IgD-negative memory B cell (primary cell): Measurements from ENCODE around the gene RHOG. TPM values are rescaled to one million over a fixed set of nuclear protein-coding genes. Genes with fewer than 3 reads are reported as not detected.

Source experiments
- H3K27ac Mint-ChIP-seq, 3 donors: one replicate each; pipeline ENCODE4 v1.8.0; 2020 to 2022; ENCODE audit warnings: mild to moderate bottlenecking in 3 of 3, mixed read lengths in 3 of 3, moderate library complexity in 1 of 3
- H3K27me3 Mint-ChIP-seq: one replicate; pipeline ENCODE4 v1.8.0; 2021; ENCODE audit warnings: mixed read lengths
- H3K36me3 Mint-ChIP-seq: one replicate; pipeline ENCODE4 v1.8.0; 2020; ENCODE audit warnings: mild to moderate bottlenecking, mixed read lengths
- H3K4me1 Mint-ChIP-seq, 3 donors: one replicate each; pipeline ENCODE4 v1.8.0; 2020 to 2022; ENCODE audit warnings: mixed read lengths in 3 of 3, mild to moderate bottlenecking in 1 of 3
- H3K4me3 Mint-ChIP-seq, 4 donors: one replicate each; pipeline ENCODE4 v1.8.0; 2020 to 2022; ENCODE audit warnings: mild to moderate bottlenecking in 4 of 4, mixed read lengths in 4 of 4, moderate library complexity in 3 of 4
- H3K9me3 Mint-ChIP-seq, 3 donors: one replicate each; pipeline ENCODE4 v1.8.0; 2020 to 2021; ENCODE audit warnings: mixed read lengths in 3 of 3, mild to moderate bottlenecking in 1 of 3
- polyA plus RNA-seq: library from polyadenylated mRNA; unstranded; fragments of 300-500 nt; fragmentation: Illumina TruSeq; gene quantifications from one replicate; pipeline ENCODE4 v1.2.3, GENCODE V29; 2021

Gene RHOG
- polyA plus RNA-seq = 199 TPM

GRCh38 chr11:3840870-3841425 is at the start of gene RHOG:
Gene RHOG, minus strand, starts transcription at chr11:3840959. Its CDS starts 12,821 bp downstream, at chr11:3828138.
- Mint-ChIP-seq H3K9me3 (no peaks in the 10 kb centered on the region), H3K27me3 (no peaks in the 10 kb centered on the region), H3K4me3 (peak within 1 kb of the TSS; percentile 85 to 99 (median 96)), H3K27ac (peak within 1 kb of the TSS; percentile 94 to 99 (median 99)), H3K36me3 (no peaks in the 10 kb centered on the region), H3K4me1 (peaks cover 15 to 38% (median 37%) of the 10 kb centered on the region in 3 donors)

- H3K4me1 Mint-ChIP-seq = peaks cover 52 to 66% (median 54%) of the 10 kb centered on the region in 3 donors
Measured at GRCh38 chr11:3890014-3890413, 49.3 kb upstream of the RHOG start.

GRCh38 chr11:3888876-3889275 is 48.1 kb upstream of the RHOG start:
- no peaks in the 10 kb centered on the region for H3K36me3 Mint-ChIP-seq
- H3K27ac Mint-ChIP-seq = peak overlapping the region in 1 of 3 donors; percentile 74
- no peaks in the 10 kb centered on the region for H3K27me3 Mint-ChIP-seq

More at GRCh38 chr11:3890014-3890413, 49.3 kb upstream of the RHOG start:
- H3K9me3 Mint-ChIP-seq = no peaks in the 10 kb centered on the region
- H3K4me3 Mint-ChIP-seq = peak overlapping the region in 2 of 4 donors; percentile 1 to 91
- peak overlapping the region in 1 of 3 donors; percentile 4 for H3K27ac Mint-ChIP-seq
- H3K27me3 Mint-ChIP-seq = no peaks in the 10 kb centered on the region
- no peaks in the 10 kb centered on the region for H3K36me3 Mint-ChIP-seq

GRCh38 chr11:3886985-3887384 is 46.2 kb upstream of the RHOG start:
- Mint-ChIP-seq H3K4me1 (peaks cover 51 to 53% (median 52%) of the 10 kb centered on the region in 3 donors), H3K27ac (no peak overlapping the region), H3K36me3 (no peaks in the 10 kb centered on the region), H3K4me3 (peak overlapping the region in 3 of 4 donors; percentile 28 to 77 (median 67)), H3K27me3 (no peaks in the 10 kb centered on the region), H3K9me3 (no peaks in the 10 kb centered on the region)

More at GRCh38 chr11:3888876-3889275, 48.1 kb upstream of the RHOG start:
- Mint-ChIP-seq H3K4me1 (peaks cover 51 to 63% (median 52%) of the 10 kb centered on the region in 3 donors), H3K4me3 (peak overlapping the region in 1 of 4 donors; percentile 55), H3K9me3 (no peaks in the 10 kb centered on the region)

- Mint-ChIP-seq H3K4me3 (peak overlapping the region in 1 of 4 donors; percentile 65), H3K27me3 (no peaks in the 10 kb centered on the region), H3K4me1 (peaks cover 48 to 53% (median 53%) of the 10 kb centered on the region in 3 donors), H3K9me3 (no peaks in the 10 kb centered on the region), H3K27ac (no peak overlapping the region), H3K36me3 (no peaks in the 10 kb centered on the region)
Measured at GRCh38 chr11:3885855-3886254, 45.1 kb upstream of the RHOG start.

- H3K27me3 Mint-ChIP-seq = no peaks in the 10 kb centered on the region
- H3K4me3 Mint-ChIP-seq = no peak overlapping the region
- H3K27ac Mint-ChIP-seq = no peak overlapping the region
- H3K4me1 Mint-ChIP-seq = peaks cover 55 to 61% (median 59%) of the 10 kb centered on the region in 3 donors
- H3K9me3 Mint-ChIP-seq = no peaks in the 10 kb centered on the region
- H3K36me3 Mint-ChIP-seq = no peaks in the 10 kb centered on the region
Measured at GRCh38 chr11:3882655-3883054, 41.9 kb upstream of the RHOG start.

GRCh38 chr11:3880724-3881123 is 40.0 kb upstream of the RHOG start:
- Mint-ChIP-seq H3K9me3 (no peaks in the 10 kb centered on the region), H3K27me3 (no peaks in the 10 kb centered on the region), H3K4me3 (peak overlapping the region; percentile 53 to 86 (median 70)), H3K36me3 (no peaks in the 10 kb centered on the region), H3K4me1 (peaks cover 61 to 65% (median 63%) of the 10 kb centered on the region in 3 donors), H3K27ac (peak overlapping the region; percentile 70 to 98 (median 92))

- H3K36me3 Mint-ChIP-seq = no peaks in the 10 kb centered on the region
- no peaks in the 10 kb centered on the region for H3K9me3 Mint-ChIP-seq
- H3K4me3 Mint-ChIP-seq = peak overlapping the region; percentile 3 to 86 (median 69)
- H3K4me1 Mint-ChIP-seq = peaks cover 61 to 66% (median 64%) of the 10 kb centered on the region in 3 donors
- H3K27me3 Mint-ChIP-seq = no peaks in the 10 kb centered on the region
- H3K27ac Mint-ChIP-seq = peak overlapping the region; percentile 70 to 98 (median 92)
Measured at GRCh38 chr11:3879967-3880542, 39.3 kb upstream of the RHOG start.

GRCh38 chr11:3879216-3879966 is 38.6 kb upstream of the RHOG start:
- H3K4me3 Mint-ChIP-seq = peak overlapping the region; percentile 3 to 52 (median 6)
- H3K27ac Mint-ChIP-seq = peak overlapping the region; percentile 70 to 98 (median 92)
- no peaks in the 10 kb centered on the region for H3K27me3 Mint-ChIP-seq
- H3K4me1 Mint-ChIP-seq = peaks cover 64 to 71% (median 70%) of the 10 kb centered on the region in 3 donors
- no peaks in the 10 kb centered on the region for H3K9me3 Mint-ChIP-seq
- no peaks in the 10 kb centered on the region for H3K36me3 Mint-ChIP-seq

- Mint-ChIP-seq H3K27me3 (no peaks in the 10 kb centered on the region), H3K4me1 (peaks cover 65 to 74% (median 70%) of the 10 kb centered on the region in 3 donors), H3K4me3 (peak overlapping the region in 2 of 4 donors; percentile 76 to 88), H3K36me3 (no peaks in the 10 kb centered on the region), H3K9me3 (no peaks in the 10 kb centered on the region), H3K27ac (peak overlapping the region; percentile 20 to 68 (median 60))
Measured at GRCh38 chr11:3878258-3878584, 37.5 kb upstream of the RHOG start.

GRCh38 chr11:3877364-3878257 is 36.9 kb upstream of the RHOG start:
- H3K4me3 Mint-ChIP-seq = peak overlapping the region in 2 of 4 donors; percentile 76 to 88
- peaks cover 61 to 71% (median 65%) of the 10 kb centered on the region in 3 donors for H3K4me1 Mint-ChIP-seq
- H3K36me3 Mint-ChIP-seq = no peaks in the 10 kb centered on the region
- H3K9me3 Mint-ChIP-seq = no peaks in the 10 kb centered on the region
- H3K27ac Mint-ChIP-seq = peak overlapping the region; percentile 20 to 80 (median 68)
- no peaks in the 10 kb centered on the region for H3K27me3 Mint-ChIP-seq

GRCh38 chr11:3876613-3877012 is 35.9 kb upstream of the RHOG start:
- Mint-ChIP-seq H3K27me3 (no peaks in the 10 kb centered on the region), H3K36me3 (no peaks in the 10 kb centered on the region), H3K9me3 (no peaks in the 10 kb centered on the region), H3K4me1 (peaks cover 65 to 71% (median 69%) of the 10 kb centered on the region in 3 donors), H3K4me3 (peak overlapping the region in 1 of 4 donors; percentile 43), H3K27ac (peak overlapping the region; percentile 4 to 89 (median 20))

GRCh38 chr11:3873712-3874349 is 33.1 kb upstream of the RHOG start:
- H3K36me3 Mint-ChIP-seq = no peaks in the 10 kb centered on the region
- H3K4me3 Mint-ChIP-seq = peak overlapping the region in 2 of 4 donors; percentile 2 to 75
- H3K4me1 Mint-ChIP-seq = peaks cover 62 to 71% (median 63%) of the 10 kb centered on the region in 3 donors
- no peaks in the 10 kb centered on the region for H3K9me3 Mint-ChIP-seq
- H3K27me3 Mint-ChIP-seq = no peaks in the 10 kb centered on the region
- peak overlapping the region in 1 of 3 donors; percentile 56 for H3K27ac Mint-ChIP-seq
